Neural progenitor cell (in vitro differentiated cells): ENCODE results near the gene RSRC2. TPM values are rescaled to one million over a fixed set of nuclear protein-coding genes. Genes with fewer than 3 reads are reported as not detected.

Experiments used
- DNase-seq: peaks from one replicate; pipeline ENCODE4 v3.0.0-alpha.2; 2016; ENCODE audit warnings: low spot score
- H2AFZ ChIP-seq: fragments of 200-600 bp; sonication (generic); replicated peaks from 2 replicates; pipeline ENCODE4 v1.6.1; 2016; ENCODE audit warnings: antibody characterized with exemption
- H3F3A ChIP-seq: fragments of 200-600 bp; sonication (generic); 2 replicates; pipeline ENCODE4 v1.6.1; 2016; ENCODE audit warnings: antibody characterized with exemption, low read depth
- H3K27ac ChIP-seq: fragments of 200-600 bp; sonication (generic); 2 replicates; pipeline ENCODE4 v1.5.1; 2016; ENCODE audit warnings: mild to moderate bottlenecking
- H3K27me3 ChIP-seq: fragments of 200-600 bp; sonication (generic); 2 replicates; pipeline ENCODE4 v1.6.1; 2016; ENCODE audit warnings: mild to moderate bottlenecking, moderate library complexity
- H3K36me3 ChIP-seq: fragments of 200-600 bp; sonication (generic); 2 replicates; pipeline ENCODE4 v1.5.1; 2016
- H3K4me1 ChIP-seq: fragments of 200-600 bp; sonication (generic); 2 replicates; pipeline ENCODE4 v1.6.1; 2016; ENCODE audit warnings: mixed run types
- H3K4me2 ChIP-seq: fragments of 200-600 bp; sonication (generic); 2 replicates; pipeline ENCODE4 v1.6.1; 2016
- H3K4me3 ChIP-seq: fragments of 200-600 bp; sonication (generic); 2 replicates; pipeline ENCODE4 v1.5.1; 2016
- H3K79me2 ChIP-seq: fragments of 200-600 bp; sonication (generic); 2 replicates; pipeline ENCODE4 v1.6.1; 2016; ENCODE audit warnings: low read depth
- H3K9ac ChIP-seq: fragments of 200-600 bp; sonication (generic); 2 replicates; pipeline ENCODE4 v1.6.1; 2016
- H3K9me3 ChIP-seq: fragments of 200-600 bp; sonication (generic); 2 replicates; pipeline ENCODE4 v1.5.1; 2016; ENCODE audit warnings: low read depth
- H4K20me1 ChIP-seq: fragments of 200-600 bp; sonication (generic); 2 replicates; pipeline ENCODE4 v1.6.1; 2016; ENCODE audit warnings: low read depth
- H3K27ac Mint-ChIP-seq: 3 replicates; pipeline ENCODE4 v1.8.0; 2021; ENCODE audit warnings: mixed read lengths
- H3K27me3 Mint-ChIP-seq: 2 replicates; pipeline ENCODE4 v1.8.0; 2022; ENCODE audit warnings: low read depth, mild to moderate bottlenecking, inconsistent platforms, moderate library complexity, mixed read lengths; ENCODE audit not compliant: insufficient read depth
- H3K36me3 Mint-ChIP-seq: 3 replicates; pipeline ENCODE4 v1.8.0; 2021; ENCODE audit warnings: mixed read lengths
- H3K4me1 Mint-ChIP-seq: 3 replicates; pipeline ENCODE4 v1.8.0; 2021; ENCODE audit warnings: mixed read lengths
- H3K4me3 Mint-ChIP-seq: 3 replicates; pipeline ENCODE4 v1.8.0; 2021; ENCODE audit warnings: mild to moderate bottlenecking, moderate library complexity, mixed read lengths
- H3K9me3 Mint-ChIP-seq: 3 replicates; pipeline ENCODE4 v1.8.0; 2020; ENCODE audit warnings: mixed read lengths
- CTCF ChIP-seq: fragments of 200-600 bp; sonication (generic); IDR thresholded peaks from 2 replicates; pipeline ENCODE4 v1.5.1; 2017; ENCODE audit warnings: antibody characterized with exemption, mild to moderate bottlenecking
- EZH2 ChIP-seq: fragments of 200-600 bp; sonication (generic); IDR thresholded peaks from 2 replicates; pipeline ENCODE4 v1.6.1; 2017; ENCODE audit warnings: antibody characterized with exemption, mild to moderate bottlenecking, moderate library complexity
- EZH2phosphoT487 ChIP-seq: fragments of 200-600 bp; sonication (generic); IDR thresholded peaks from 2 replicates; pipeline ENCODE4 v1.6.1; 2017; ENCODE audit warnings: antibody characterized with exemption
- total RNA-seq: library from RNA; depleted of rRNA; stranded (reverse); fragments of >200 nt; gene quantifications from 2 replicates; pipeline ENCODE4 v1.2.3, GENCODE V29; 2015; ENCODE audit warnings: low replicate concordance

Gene RSRC2
- total RNA-seq, 1 donor from 2014 or later: 248 TPM

DNA sequence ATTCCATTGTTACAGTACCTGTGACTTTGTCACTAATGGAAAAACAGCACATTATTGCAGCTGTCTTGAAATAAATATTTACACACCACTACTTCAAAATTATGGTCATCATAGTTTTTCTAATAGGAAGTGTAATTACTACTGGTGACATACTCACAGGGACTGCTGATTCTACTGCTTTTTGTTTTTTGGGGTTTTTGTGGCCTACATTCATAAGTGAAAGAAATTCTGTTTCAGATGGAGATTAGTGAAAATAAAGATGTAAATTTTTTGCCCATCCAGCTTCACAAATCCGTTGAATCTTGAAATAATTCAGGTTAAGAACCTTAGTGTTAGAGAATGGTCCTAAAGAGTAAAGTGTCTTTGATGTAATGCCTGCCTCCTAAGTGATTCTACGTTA is 17.8 kb upstream of the RSRC2 start:
- Mint-ChIP-seq H3K36me3 (peaks cover 9% of the 10 kb centered on the region), H3K4me3 (no peak overlapping the region)
- peaks cover 33% of the 10 kb centered on the region for H3K36me3 ChIP-seq

DNA sequence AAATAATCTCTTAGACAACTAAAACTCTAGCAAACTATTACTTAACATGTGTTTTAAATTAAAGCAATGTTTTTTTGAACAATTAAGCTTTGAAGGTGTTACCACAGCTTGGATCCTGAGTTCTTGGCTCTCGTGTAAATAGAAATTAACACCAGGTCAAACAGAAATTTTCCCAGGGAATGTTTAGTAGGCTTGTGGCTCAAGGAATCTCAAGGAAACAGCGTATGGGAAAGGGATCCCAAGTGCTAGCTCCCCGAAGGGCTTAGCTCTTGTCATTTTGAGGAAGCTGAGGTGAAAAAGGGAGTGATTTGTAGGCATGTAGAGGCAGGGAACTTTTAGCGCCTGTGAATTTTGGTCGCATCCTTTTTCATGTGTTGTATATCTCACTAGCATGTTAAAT is 11.8 kb upstream of the RSRC2 start:
- Histone ChIP-seq H3K4me3 (no peak overlapping the region), H2AFZ (no peak overlapping the region), H3K79me2 (peaks cover 24% of the 10 kb centered on the region), H3K9ac (no peak overlapping the region), H3K27me3 (no peaks in the 10 kb centered on the region), H3K36me3 (peaks cover 6% of the 10 kb centered on the region), H3K27ac (no peak overlapping the region), H3K4me1 (no peaks in the 10 kb centered on the region), H3K4me2 (no peak overlapping the region), H3F3A (no peaks in the 10 kb centered on the region), H3K9me3 (no peaks in the 10 kb centered on the region), H4K20me1 (peaks cover 4% of the 10 kb centered on the region)
- no peak for TF ChIP-seq CTCF
- no peak for TF ChIP-seq EZH2
- no peak for TF ChIP-seq EZH2phosphoT487
- Mint-ChIP-seq H3K36me3 (peaks cover 10% of the 10 kb centered on the region), H3K27ac (no peak overlapping the region), H3K27me3 (no peaks in the 10 kb centered on the region), H3K4me1 (no peaks in the 10 kb centered on the region), H3K4me3 (no peak overlapping the region), H3K9me3 (no peaks in the 10 kb centered on the region)
- DNase-seq: no peak

More for the DNA sequence above, 17.8 kb upstream of the RSRC2 start:
- Histone ChIP-seq H4K20me1 (no peaks in the 10 kb centered on the region), H3K27me3 (no peaks in the 10 kb centered on the region), H3K4me3 (no peak overlapping the region), H3K9me3 (no peaks in the 10 kb centered on the region), H3K27ac (no peak overlapping the region), H3K9ac (no peak overlapping the region), H3K4me2 (no peak overlapping the region), H2AFZ (no peak overlapping the region), H3F3A (peaks cover 3% of the 10 kb centered on the region), H3K4me1 (no peaks in the 10 kb centered on the region), H3K79me2 (no peaks in the 10 kb centered on the region)
- DNase-seq: no peak
- Mint-ChIP-seq H3K4me1 (no peaks in the 10 kb centered on the region), H3K9me3 (no peaks in the 10 kb centered on the region), H3K27me3 (no peaks in the 10 kb centered on the region), H3K27ac (no peak overlapping the region)
- TF ChIP-seq CTCF: no peak
- TF ChIP-seq EZH2phosphoT487: no peak
- no peak for TF ChIP-seq EZH2

- H3K4me1 ChIP-seq: no peaks in the 10 kb centered on the region
- peaks cover 11% of the 10 kb centered on the region for H4K20me1 ChIP-seq
- Mint-ChIP-seq H3K4me3 (no peak overlapping the region), H3K9me3 (no peaks in the 10 kb centered on the region), H3K36me3 (peaks cover 7% of the 10 kb centered on the region), H3K27me3 (no peaks in the 10 kb centered on the region), H3K27ac (no peak overlapping the region), H3K4me1 (no peaks in the 10 kb centered on the region)
- DNase-seq: no peak
- no peaks in the 10 kb centered on the region for H3K9me3 ChIP-seq
- H3K4me2 ChIP-seq: no peak overlapping the region
- H3K27me3 ChIP-seq: no peaks in the 10 kb centered on the region
- H2AFZ ChIP-seq: no peak overlapping the region
- H3K36me3 ChIP-seq: peaks cover 6% of the 10 kb centered on the region
- TF ChIP-seq EZH2phosphoT487 (no peak), EZH2 (no peak), CTCF (no peak)
- no peak overlapping the region for H3K4me3 ChIP-seq
- no peaks in the 10 kb centered on the region for H3F3A ChIP-seq
- H3K9ac ChIP-seq: no peak overlapping the region
- H3K27ac ChIP-seq: no peak overlapping the region
- H3K79me2 ChIP-seq: peaks cover 37% of the 10 kb centered on the region
Observed at GRCh38 chr12:122537021-122537420, 10.3 kb upstream of the RSRC2 start.

- Mint-ChIP-seq H3K36me3 (peaks cover 7% of the 10 kb centered on the region), H3K27me3 (peaks cover 3% of the 10 kb centered on the region), H3K9me3 (no peaks in the 10 kb centered on the region), H3K27ac (no peak overlapping the region), H3K4me1 (peaks cover 3% of the 10 kb centered on the region), H3K4me3 (no peak overlapping the region)
- H2AFZ ChIP-seq: no peak overlapping the region
- H3K4me3 ChIP-seq: no peak overlapping the region
- no peak for DNase-seq
- no peaks in the 10 kb centered on the region for H3F3A ChIP-seq
- no peaks in the 10 kb centered on the region for H3K27me3 ChIP-seq
- H3K9me3 ChIP-seq: no peaks in the 10 kb centered on the region
- H3K9ac ChIP-seq: no peak overlapping the region
- TF ChIP-seq EZH2phosphoT487: no peak
- TF ChIP-seq CTCF: no peak
- no peak for TF ChIP-seq EZH2
- H3K4me2 ChIP-seq: no peak overlapping the region
- H3K36me3 ChIP-seq: peaks cover 6% of the 10 kb centered on the region
- H3K27ac ChIP-seq: no peak overlapping the region
- H3K79me2 ChIP-seq: peaks cover 65% of the 10 kb centered on the region
- H3K4me1 ChIP-seq: no peaks in the 10 kb centered on the region
- H4K20me1 ChIP-seq: peaks cover 11% of the 10 kb centered on the region
Observed at GRCh38 chr12:122533856-122534255, 7.1 kb upstream of the RSRC2 start.
